ENCODE results near the gene ACTR2. TPM values are rescaled to one million over a fixed set of nuclear protein-coding genes. Genes with fewer than 3 reads are reported as not detected.

The ACTR2 gene
- total and polyA plus RNA-seq, 9 of the 15 experiments (the other 6 are each of a cell fraction or from before 2014, with no cell fraction given) = 47.3 to 239 (median 108) TPM

GRCh38 chr2:65309699-65310098 is 82.1 kb downstream of the ACTR2 start:
- Histone ChIP-seq H3K36me3 (ENCODE audit: control insufficient read depth, insufficient read depth, low read length) (peaks cover 55% of the 10 kb centered on the region; the same call in 2 of the 3 replicates), H3K9me3 (replicated peaks; ENCODE audit: control insufficient read depth, insufficient read depth, low read depth, low read length) (no peaks in the 10 kb centered on the region), H3K9ac (ENCODE audit: insufficient read depth in 1 of 2, low read depth in 2 of 2, low read length in 2 of 2) (peak overlapping the region in 1 of 2 experiments; percentile 54; a peak in 1 of 4 replicates), H3K9me1 (ENCODE audit: control insufficient read depth, insufficient read depth, low read length) (no peaks in the 10 kb centered on the region), H3K4me3 (no peak overlapping the region), H3K27me3 (ENCODE audit: control insufficient read depth in 2 of 2, insufficient read depth in 2 of 2, low read length in 2 of 2) (no peaks in the 10 kb centered on the region), H3K4me2 (ENCODE audit: insufficient read depth, low read length) (no peak overlapping the region), H4K20me1 (replicated peaks; ENCODE audit: control insufficient read depth, insufficient read depth, low read length) (no peaks in the 10 kb centered on the region), H3K4me1 (replicated peaks in 1 of 2; ENCODE audit: control insufficient read depth in 2 of 2, insufficient read depth in 2 of 2, low read length in 2 of 2) (peaks cover 0 to 3% of the 10 kb centered on the region in 2 experiments; a peak in 1 of 5 replicates), H2AFZ (ENCODE audit: low read depth, low read length) (no peak overlapping the region), H3K79me2 (ENCODE audit: control insufficient read depth, insufficient read depth, low read length) (no peaks in the 10 kb centered on the region), H3K27ac (ENCODE audit: extremely low read depth, low read depth, low read length) (no peak overlapping the region; the same call in 2 of the 3 replicates)
- in situ Hi-C loops (cut with MboI) = no loop called here
- ChIA-PET CTCF (ENCODE audit: low intra/inter-chr PET ratio) (no interaction called here), POLR2A (interaction anchor here (0.6 to 1.4 kb wide), 4 partner anchors 10 to 181 kb away, joined by 3 to 5 read pairs (median 3); no protein-coding TSS in a partner anchor)
- DNase-seq (ENCODE audit: extremely low read depth in 1 of 4, low spot score in 3 of 4) = no peak
- peak; percentile 63 for ATAC-seq
- WGBS (ENCODE audit: insufficient coverage, low coverage, missing lambda C conversion rate) = 77% methylated on average over 8 of the region's 8 CpGs
- BruUV-seq (replicated peaks) = no TSS peak
- no peak for TF ChIP-seq FOS (IDR thresholded peaks at IDR 0.05; ENCODE audit: extremely low read depth, insufficient read length)
- no peak for TF ChIP-seq ELF2 (CRISPR knock-in tag; IDR thresholded peaks at IDR 0.05)
- no peak for TF ChIP-seq CEBPB (tag; IDR thresholded peaks at IDR 0.05)
- TF ChIP-seq DMBX1 (CRISPR knock-in tag; IDR thresholded peaks at IDR 0.05; ENCODE audit: borderline replicate concordance) = no peak
- no peak for TF ChIP-seq NUFIP1 (IDR thresholded peaks at IDR 0.05; ENCODE audit: partially characterized antibody)
- intact Hi-C loops (cut with micrococcal nuclease) = no loop called here
- FAIRE-seq = no peak

- FAIRE-seq = no peak
- BruUV-seq (replicated peaks) = TSS peak; percentile 29
These were observed 83.4 kb downstream of the ACTR2 start for GRCh38 chr2:65311049-65311448.

More at GRCh38 chr2:65311049-65311448, 83.4 kb downstream of the ACTR2 start:
- no peak for DNase-seq (ENCODE audit: extremely low read depth in 1 of 4, low spot score in 3 of 4)
- Histone ChIP-seq H3K9ac (ENCODE audit: insufficient read depth in 1 of 2, low read depth in 2 of 2, low read length in 2 of 2) (no peak overlapping the region), H3K9me3 (replicated peaks; ENCODE audit: control insufficient read depth, insufficient read depth, low read depth, low read length) (no peaks in the 10 kb centered on the region), H4K20me1 (replicated peaks; ENCODE audit: control insufficient read depth, insufficient read depth, low read length) (no peaks in the 10 kb centered on the region), H3K4me3 (no peak overlapping the region), H3K27ac (ENCODE audit: extremely low read depth, low read depth, low read length) (no peak overlapping the region), H3K4me2 (ENCODE audit: insufficient read depth, low read length) (no peak overlapping the region), H2AFZ (ENCODE audit: low read depth, low read length) (no peak overlapping the region), H3K79me2 (ENCODE audit: control insufficient read depth, insufficient read depth, low read length) (no peaks in the 10 kb centered on the region), H3K4me1 (replicated peaks in 1 of 2; ENCODE audit: control insufficient read depth in 2 of 2, insufficient read depth in 2 of 2, low read length in 2 of 2) (peaks cover 0 to 3% of the 10 kb centered on the region in 2 experiments; a peak in 1 of 5 replicates), H3K36me3 (ENCODE audit: control insufficient read depth, insufficient read depth, low read length) (peaks cover 67% of the 10 kb centered on the region; the same call in 2 of the 3 replicates), H3K9me1 (ENCODE audit: control insufficient read depth, insufficient read depth, low read length) (no peaks in the 10 kb centered on the region), H3K27me3 (ENCODE audit: control insufficient read depth in 2 of 2, insufficient read depth in 2 of 2, low read length in 2 of 2) (no peaks in the 10 kb centered on the region)
- POLR2A ChIA-PET = interaction anchor here (0.5 to 0.9 kb wide), 2 partner anchors 9 to 114 kb away, joined by 3 read pairs; no protein-coding TSS in a partner anchor
- in situ Hi-C loops (cut with MboI) (no loop called here), intact Hi-C loops (cut with micrococcal nuclease) (no loop called here)
- CTCF ChIA-PET (ENCODE audit: low intra/inter-chr PET ratio) = no interaction called here
- no peak for TF ChIP-seq TSC22D4 (tag; IDR thresholded peaks at IDR 0.05)
- TF ChIP-seq FOXJ3 (CRISPR knock-in tag; IDR thresholded peaks at IDR 0.05) = no peak
- TF ChIP-seq ZNF282 (CRISPR knock-in tag; IDR thresholded peaks at IDR 0.05) = no peak
- no peak for TF ChIP-seq TFE3 (CRISPR knock-in tag; IDR thresholded peaks at IDR 0.05)
- TF ChIP-seq MCM2 (IDR thresholded peaks at IDR 0.05; ENCODE audit: low read depth) = no peak
- TF ChIP-seq RBM25 (IDR thresholded peaks at IDR 0.05; ENCODE audit: low read depth, low read length, severe bottlenecking) = no peak
- TF ChIP-seq ETV1 (tag; conservative IDR thresholded peaks at IDR 0.05; ENCODE audit: low read depth) = no peak
- no peak for TF ChIP-seq YBX1 (IDR thresholded peaks at IDR 0.05)
- TF ChIP-seq FOXK2 (conservative IDR thresholded peaks at IDR 0.05 in 1 of 2, IDR thresholded peaks at IDR 0.05 in 1 of 2; ENCODE audit: low read depth in 2 of 2) = no peak
- TF ChIP-seq EWSR1 (IDR thresholded peaks at IDR 0.05; ENCODE audit: borderline replicate concordance, low read depth, partially characterized antibody) = no peak
- 90% methylated on average over 6 of the region's 6 CpGs for WGBS (ENCODE audit: insufficient coverage, low coverage, missing lambda C conversion rate)
- no peak for ATAC-seq

Measured in K562 (cell line).